Activated CD8-positive, alpha-beta memory T cell treated with anti-CD3 and anti-CD28 coated beads for 1 hour (primary cell): Measurements from ENCODE around the gene EFR3B.
"Not testable (repeated sequence)": the region's sequence is repeated elsewhere in the genome, so short reads cannot be mapped to it uniquely, and the experiment has no call there.

Experiments used
- DNase-seq, 2 donors: peaks; one replicate each; pipeline ENCODE4 v3.0.0-alpha.2; 2020; ENCODE audit warnings: low read depth in 1 of 2; ENCODE audit errors: extremely low read depth in 1 of 2

The EFR3B gene

DNA sequence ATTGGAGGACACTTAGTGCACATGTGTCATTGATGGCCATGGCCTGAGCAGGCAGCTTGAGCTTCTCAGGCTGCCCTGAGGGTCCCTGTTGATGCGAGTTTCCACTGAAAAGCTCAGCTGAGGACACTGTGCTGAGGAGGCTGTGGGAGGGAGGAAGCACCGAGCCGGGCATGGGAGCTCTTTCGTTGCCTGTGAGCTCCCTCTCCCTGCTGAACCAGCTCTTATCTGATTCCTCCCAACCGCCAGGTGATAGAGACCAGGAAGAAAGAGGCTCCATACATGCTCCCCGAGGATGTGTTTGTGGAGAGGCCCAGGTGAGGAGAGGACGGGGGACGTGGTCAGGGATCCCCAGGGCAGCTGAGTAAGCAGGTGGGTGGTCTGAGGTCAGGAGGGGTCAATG lies 99.2 kb downstream of the EFR3B start:
- DNase-seq = no peak

DNA sequence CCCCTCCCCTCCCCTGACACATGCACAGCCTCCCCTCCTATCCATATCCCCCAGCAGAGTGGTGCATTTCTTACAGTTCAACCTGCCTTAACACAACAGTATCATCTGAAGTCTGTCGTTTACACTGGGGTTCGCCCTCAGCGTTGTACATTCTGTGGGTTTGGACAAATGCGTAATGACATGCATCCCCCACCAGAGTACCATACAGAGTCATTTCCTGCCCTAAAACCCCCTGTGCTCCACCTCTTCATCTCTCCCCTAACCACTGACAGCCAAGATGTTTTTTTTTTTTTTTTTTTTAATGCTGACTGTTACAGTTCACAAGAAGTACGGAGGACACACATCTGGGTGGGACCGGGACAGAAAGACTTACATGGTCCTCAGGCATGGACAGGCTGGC lies 103.9 kb downstream of the EFR3B start:
- no peak for DNase-seq

DNA sequence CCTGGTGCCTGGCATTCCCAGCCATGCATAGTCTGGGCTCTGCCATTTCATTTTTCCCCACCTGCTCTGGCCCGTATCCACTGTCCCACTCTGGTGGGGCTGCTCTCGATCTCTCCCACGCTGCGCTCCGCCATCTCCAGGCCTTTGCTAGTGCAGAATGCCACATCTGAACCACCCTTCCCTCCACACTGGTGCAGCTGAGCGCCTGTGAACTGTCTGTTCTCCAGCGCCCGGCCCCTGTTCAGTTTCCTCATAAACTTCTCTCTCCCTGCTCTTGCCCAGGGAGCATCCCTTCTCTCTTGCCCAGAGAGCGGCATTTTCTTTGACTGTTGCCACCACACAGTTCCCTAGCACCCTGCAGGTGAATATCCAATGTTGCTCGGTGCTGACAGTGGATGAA lies 105.0 kb downstream of the EFR3B start:
- DNase-seq = no peak

DNA sequence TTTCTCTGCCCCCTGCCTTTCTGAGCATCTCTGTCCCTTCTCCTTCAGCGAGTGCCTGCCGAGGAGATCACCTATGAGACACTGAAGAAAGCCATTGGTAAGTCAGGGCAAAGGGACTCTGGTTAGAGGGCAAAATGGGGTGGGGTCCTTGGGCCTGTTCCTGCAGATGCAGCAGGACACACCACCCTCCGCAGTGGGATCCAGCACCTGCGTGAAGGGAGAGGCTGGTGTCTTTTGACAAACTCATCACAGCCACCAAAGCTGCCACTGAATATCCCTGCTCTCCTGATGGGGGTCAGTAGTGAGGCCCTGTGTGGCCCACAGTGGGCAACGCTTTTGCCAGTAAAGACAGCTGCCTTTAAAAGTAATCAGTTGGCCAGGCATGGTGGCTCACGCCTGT lies 107.8 kb downstream of the EFR3B start:
- DNase-seq = no peak

DNA sequence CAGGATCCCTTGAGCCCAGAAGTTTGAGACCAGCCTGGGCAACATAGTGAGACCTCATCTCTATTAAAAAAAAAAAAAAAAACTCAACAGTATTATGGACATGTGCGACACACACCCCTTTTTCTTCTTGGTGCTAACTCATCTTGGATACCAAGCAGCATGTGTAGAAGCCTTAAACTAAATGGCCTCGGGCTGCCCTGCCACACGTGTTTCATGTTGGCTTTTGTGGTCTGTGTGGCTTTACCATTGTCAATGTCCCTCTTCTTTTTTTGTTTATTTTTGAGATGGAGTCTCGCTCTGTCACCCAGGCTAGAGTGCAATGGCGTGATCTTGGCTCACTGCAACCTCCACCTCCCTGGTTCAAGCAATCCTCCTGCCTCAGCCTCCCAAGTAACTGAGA lies 109.1 kb downstream of the EFR3B start:
- not testable (repeated sequence) for DNase-seq

DNA sequence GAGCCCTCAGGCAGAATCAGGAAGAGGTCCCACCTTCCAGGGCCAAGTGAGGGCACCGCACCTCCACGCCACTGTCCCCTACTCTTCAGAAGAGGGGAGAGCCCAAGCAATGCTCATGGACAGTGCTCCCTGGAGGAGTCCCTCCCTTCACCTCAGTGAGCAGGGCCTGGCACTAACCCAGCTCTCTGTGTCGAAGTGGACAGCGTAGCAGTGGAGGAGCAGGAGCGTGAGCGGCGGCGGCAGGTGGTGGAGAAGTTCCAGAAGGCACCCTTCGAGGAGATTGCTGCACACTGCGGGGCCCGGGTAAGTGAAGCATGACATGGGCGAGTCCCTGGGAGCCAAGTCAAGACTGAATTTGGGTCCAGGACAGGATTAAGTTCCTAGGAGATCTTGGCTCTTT lies 109.8 kb downstream of the EFR3B start:
- no peak for DNase-seq

DNA sequence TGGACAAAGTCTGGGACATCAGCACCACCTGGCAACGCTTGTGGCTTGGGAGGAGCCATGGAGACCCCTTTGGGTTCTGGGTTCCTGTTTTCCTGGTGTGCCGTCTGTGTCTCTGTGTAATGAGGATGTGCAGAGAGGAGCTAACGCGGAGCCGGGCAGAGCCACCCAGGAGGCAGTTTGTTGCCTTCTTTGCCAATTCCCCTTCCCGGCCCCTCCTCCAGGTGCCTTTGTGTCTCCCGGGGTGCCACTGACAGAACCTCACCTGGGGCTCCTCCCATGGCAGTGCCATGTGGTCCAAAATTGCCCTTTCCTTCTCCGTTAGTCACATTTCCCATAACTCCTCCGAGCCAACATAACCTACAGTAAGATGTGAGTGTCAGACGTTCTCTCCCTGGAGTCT lies 113.5 kb downstream of the EFR3B start:
- DNase-seq = no peak

DNA sequence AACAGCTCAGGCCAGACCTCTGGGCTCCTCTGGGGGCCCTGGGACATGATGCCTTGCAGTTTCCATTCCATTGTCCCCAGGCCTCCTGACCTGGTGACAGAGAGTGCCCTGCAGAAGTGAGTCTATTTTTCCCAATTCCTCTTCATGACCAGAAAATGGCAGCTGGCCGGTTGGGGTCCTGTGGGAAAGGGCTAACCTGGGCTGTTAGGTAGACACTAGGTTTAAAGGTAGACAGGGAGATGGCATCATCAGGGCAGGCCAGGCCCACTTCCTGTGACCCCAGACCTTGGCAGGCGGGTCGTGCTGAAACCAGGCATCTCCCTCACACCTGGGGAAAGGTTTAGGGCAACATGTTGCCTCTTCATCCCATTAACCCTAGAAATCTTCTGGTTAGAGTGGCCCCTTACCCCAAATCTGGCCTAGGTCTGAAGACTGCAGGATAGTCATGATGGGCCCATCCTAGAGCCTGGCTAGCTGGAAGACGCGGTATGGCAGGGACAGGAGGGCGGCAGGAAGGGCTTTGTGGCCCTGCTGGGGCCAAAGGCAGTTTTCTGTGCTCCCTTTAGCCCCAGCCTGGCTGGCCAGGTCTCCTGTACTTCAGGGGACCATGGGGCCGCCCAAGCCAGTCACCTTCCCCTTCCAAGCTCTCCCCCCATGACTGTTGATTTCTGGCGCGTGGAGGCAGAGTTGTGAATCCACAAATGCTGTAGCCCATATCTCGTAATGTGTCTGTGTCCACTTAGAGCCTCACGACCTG lies 116.4 kb downstream of the EFR3B start:
- DNase-seq = no peak

DNA sequence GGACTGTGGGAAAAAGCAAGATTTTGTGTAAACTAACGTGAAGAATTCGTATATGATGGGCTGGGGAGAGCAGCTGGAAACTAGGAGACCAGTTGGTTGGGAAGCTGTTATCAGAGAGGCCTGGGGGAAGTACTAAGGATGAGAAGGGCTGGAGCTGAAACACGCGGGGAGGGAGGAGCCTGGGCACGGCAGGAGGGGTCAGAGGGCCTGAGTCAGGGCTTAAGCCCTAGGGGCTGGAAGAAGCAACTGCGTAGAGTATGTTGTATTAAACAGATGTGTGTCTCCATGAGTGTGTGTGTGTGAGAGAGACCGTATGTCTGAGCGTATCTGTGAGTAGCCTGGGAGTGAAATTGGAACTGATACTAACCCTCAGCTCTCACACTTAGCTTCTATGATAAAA lies 118.1 kb downstream of the EFR3B start:
- no peak for DNase-seq

DNA sequence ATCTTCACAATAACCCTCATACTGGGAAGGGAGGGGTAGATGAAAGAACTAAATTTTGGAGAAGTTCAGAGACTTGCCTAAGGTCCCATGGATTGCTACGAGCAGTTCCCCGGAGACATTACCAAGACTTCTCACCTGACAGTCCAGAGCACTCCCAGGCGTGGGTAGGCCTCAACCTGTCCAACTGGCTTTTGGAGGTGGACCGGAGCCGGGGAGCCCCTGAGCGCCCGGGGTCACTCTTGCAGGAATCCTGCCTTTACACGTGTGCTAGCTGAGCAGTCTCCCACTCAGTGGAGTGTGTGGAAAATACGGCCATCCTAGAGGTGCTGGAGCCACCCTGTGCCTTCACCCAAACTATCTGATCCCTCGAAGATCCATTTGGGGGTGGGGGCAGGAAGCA lies 118.5 kb downstream of the EFR3B start:
- no peak for DNase-seq

DNA sequence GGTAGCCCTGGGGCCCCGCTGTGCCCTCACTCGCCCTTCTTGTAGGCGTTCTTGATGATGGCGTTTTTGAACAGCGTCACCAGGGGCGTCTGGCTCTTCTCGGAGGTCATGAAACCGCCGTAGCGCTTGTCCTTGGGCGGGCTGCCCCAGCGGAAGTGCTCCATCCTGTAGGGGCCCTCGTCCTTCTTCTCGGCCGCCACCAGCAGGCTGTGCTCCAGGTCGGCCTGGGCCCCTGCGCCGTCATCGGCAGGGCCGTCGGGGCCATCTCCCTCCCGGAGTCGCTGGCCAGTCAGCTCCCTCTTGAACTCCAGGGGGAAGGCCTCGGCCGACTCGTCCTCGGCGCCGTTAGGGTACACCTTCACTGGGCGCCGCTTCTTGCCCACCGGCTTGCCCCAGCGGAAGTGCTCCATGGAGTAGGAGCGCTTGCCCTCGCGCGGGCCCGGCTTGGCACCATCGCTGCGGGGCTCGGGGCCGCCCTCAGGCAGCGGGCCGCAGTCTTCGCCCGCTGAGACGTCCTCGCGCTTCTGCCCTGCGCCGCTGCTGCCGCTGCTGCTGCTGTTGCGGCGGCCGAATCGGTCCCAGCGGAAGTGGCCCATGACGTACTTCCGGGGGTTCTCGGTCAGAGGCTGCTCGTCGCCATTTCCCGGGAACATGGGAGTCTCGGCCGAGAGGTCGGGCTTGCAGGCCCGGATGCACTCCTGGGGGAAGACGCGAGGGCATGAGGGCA lies 119.3 kb downstream of the EFR3B start:
- DNase-seq = peak; percentile 40 to 58

DNA sequence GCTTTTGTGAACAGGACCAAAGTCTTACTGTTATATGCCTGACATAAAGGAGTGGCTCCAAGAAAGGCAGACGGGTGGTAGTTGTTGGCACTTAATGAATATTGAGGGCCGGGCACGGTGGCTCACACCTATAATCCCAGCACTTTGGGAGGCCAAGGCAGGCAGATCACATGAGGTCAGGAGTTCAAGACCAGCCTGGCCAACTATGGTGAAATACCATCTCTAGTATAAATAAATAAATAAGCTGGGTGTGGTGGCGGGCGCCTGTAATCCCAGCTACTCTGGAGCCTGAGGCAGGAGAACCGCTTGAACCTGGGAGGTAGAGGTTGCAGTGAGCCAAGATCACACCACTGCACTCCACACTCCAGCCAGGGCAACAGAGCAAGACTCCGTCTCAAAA lies 120.2 kb downstream of the EFR3B start:
- not testable (repeated sequence) for DNase-seq

DNA sequence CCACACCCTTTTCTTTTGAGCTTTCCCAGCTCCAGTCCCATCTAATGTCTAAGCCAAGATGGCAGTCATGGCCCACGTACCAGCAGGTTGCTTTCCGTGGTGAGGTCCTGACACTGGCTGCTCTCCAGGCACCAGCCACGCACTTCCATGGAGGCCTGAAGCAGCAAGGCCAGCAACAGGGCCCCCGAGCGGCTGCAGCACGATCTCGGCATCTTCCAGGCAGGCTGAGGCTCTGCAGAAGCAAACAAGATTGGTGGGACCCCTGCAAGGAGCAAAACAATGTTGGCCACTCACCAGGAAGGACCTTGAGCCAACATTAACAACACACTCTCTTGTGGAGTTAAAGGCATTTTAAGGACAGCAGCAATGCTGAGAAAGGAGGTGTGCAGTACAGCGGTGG lies 122.7 kb downstream of the EFR3B start:
- no peak for DNase-seq

DNA sequence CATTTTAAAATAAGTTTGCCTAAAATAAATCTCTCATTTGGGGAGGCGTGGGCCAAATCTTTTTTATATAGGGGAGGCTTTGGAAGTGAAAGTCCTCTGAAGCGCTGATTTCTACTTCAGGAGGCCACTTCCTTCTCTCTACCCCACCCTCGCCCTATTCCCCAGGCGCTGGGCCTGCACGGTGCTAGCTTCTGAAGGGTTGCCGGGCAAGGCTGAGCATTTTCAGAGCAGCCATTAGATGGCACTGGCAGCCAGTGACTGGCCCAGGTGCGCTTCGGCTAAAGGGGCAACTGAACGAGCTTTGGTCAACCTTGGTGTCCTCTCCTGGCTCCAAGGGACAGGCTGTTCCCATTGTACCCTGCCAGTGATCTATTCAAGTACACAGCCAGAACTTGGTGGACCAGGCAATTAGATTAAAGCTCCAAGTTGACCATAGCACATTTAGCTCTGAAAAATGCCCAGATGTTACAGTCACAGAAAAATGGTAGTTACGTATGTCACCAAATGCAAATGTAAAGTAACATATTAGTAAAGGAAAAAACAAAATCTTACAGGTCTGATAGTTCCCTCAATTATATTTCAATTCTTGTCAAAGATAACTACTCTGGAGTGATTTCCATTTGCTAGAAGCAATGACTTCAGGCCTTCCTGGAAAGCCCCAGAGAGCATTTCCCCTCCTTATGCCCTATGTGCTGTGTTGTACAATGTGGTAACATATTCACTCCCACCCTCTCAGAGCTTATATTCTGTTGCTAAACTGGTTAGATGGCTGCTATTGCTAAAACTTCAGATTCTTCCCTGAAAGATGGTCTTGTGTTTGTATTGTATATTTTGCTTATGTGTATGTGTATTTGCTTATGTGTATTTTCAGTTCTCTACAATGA lies 124.4 kb downstream of the EFR3B start:
- peak in 1 of 2 donors; percentile 13 for DNase-seq

DNA sequence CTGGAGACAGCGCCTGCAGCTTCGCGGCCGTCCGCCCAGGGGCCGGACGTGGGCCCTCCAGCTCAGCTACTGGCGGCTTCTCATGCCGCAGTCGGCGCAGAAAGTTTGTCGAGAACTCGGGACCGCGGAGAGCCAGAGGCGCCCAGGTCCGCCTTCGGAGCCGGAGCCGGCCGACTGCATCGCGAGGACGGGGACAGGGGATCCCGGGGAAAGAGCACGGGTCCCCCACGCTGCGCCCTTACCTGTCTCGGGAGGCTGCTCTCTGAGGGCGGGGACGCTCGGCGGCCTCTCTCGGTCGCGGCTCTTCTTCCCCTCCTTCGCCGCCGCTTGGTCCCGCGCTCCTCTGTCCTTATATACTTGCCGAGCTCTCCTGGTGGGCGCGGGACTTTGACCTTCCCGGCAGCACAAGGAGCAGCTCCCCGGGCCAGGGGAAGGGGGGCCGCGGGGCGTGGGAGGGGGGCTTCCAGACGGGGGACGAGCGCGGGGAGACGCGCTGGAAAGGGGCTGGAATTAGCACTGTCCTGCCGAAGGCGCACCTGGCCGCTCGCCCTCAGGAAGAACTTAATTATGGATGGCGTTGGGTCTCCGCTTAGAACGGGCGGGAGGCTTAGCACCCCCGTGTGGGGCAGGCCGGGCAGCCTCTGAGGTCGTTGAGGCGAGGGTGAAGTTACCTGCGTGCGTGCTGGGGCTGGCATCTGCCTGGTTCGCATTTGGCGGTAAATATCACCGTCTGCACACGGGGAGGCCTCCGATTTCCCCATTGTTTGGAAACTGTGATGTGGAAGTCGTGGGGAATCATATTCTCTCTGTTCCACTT lies 126.6 kb downstream of the EFR3B start, which contains the start of gene POMC:
Gene POMC, minus strand, starts transcription at position 325 of the 817 bp plus-strand sequence. CDS start 3,808 bp downstream, outside the sequence.
- peak in 1 of 2 donors; percentile 3 for DNase-seq

DNA sequence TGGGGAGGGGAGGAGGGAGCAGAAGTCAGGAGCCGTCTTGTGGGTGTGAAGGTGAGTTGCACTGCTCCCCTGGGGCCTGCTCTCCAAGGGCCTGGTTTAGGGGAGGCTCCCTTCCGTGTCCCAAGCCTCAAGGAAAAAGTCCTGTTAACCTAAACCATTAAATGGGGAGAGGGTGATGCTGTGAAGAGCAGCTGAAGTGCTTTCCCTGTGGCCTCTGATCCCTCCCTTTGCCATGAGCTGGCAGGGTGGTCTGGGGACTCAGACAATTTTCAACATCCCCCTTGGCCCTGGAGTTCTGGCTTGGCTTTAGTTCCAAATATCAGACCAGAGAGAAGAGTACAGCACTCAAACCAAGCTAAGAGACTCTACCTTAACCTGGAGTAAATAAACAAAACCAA lies 127.2 kb downstream of the EFR3B start:
- no peak for DNase-seq

DNA sequence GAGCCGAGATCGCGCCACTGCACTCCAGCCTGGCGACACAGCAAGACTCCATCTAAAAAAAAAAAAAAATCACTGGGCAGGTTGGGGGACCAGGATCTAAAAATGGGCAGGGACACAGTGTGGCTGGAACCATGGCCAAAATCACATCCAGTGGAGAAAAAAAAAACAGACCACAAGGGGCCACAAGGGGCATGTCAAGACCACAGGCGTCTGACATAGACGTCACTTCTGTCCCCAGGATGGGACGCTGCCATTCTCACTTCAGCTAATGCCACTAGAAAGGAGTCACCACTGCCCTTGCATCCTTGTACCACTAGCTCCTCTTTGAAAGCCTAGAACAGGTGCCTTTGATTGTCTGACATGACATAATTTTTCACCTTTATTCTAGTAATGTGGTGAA lies 129.0 kb downstream of the EFR3B start:
- DNase-seq = no peak

DNA sequence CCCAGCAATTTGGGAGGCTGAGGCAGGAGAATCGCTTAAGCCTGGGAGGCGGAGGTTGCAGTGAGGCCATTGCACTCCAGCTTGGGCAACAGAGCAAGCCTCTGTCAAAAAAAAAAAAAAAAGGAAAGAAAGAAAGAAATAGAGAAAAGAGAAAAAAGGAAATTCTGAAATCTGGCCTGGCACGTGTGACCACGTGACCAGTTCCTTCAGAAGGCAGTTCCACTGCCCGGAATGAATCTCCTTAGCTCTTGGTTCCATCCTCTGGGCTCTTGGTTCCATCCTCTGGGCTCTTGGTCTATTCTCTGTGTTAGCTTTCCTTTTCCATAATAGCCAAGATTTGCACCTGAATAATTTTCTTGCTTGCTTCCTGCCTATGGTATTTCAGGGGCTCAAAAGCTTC lies 131.8 kb downstream of the EFR3B start:
- DNase-seq = no peak

DNA sequence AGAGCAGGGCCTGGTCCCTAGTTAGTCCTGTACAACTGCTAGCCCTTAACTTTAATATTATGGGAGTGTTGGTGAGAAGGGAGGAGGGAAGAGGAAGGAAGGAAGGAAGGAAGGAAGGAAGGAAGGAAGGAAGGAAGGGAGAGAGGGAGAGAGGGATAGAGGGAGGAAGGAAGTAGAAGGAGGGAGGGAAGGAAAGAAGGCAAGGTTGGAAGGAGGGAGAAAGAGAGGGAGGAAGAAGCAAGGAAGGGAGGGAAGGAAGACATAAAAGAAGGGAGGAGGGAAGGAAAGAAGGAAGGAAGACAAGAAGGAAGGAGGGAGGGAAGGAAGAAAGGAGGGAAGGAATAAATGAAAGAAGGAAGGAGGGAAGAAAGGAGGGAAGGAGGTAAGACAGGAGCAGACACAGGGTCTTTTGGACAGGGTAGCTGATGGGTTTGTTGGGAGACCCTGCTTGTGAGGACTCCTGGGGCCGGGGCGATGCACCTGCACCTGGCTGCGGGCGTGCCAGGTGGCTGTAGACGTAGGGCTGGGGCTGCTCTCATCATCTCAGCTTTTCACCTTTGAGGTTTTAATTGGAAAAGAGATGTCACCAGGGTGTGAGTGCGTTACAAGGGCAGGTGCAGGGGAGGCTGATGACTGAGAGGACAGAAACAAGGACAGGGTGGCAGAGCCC lies 132.5 kb downstream of the EFR3B start:
- no peak for DNase-seq

DNA sequence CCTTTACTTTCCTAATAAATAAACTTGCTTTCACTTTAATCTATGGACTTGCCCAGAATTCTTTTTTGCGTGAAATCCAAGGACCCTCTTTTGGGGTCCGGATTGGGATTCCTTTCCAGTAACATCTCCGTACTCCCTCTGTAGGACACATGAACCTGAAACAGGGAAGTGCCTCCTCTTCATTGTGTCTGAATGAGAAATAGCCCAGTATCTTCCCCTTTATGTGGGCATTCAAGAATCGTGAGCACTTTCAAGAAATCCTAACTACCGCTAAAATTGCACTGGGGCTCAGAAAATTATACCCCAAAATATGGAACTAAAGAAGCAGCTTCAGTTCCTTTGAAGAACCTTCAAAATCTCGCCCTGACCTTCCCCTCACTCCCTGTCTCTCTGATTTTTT lies 134.3 kb downstream of the EFR3B start:
- DNase-seq = no peak
